Globus pallidus (tissue), 1 donor: ENCODE results near the gene C1QTNF7.

ENCODE experiments used
- DNase-seq: peaks from one replicate; pipeline ENCODE4 v3.0.0-alpha.2; 2015; ENCODE audit warnings: low spot score

The C1QTNF7 gene

GRCh38 chr4:15427701-15428100, at the start of gene C1QTNF7:
Gene C1QTNF7, plus strand, starts transcription at chr4:15428033. Its CDS starts 7,711 bp downstream, at chr4:15435744.
- no peak for DNase-seq

- DNase-seq, result no peak
Measured at GRCh38 chr4:15378062-15378461, 49.8 kb upstream of the C1QTNF7 start.

GRCh38 chr4:15378493-15378892, 49.3 kb upstream of the C1QTNF7 start:
- DNase-seq, result no peak

- DNase-seq, result no peak
Measured at GRCh38 chr4:15381806-15382338, 46.0 kb upstream of the C1QTNF7 start.

GRCh38 chr4:15382669-15383273, 45.1 kb upstream of the C1QTNF7 start:
- DNase-seq, result no peak

GRCh38 chr4:15385515-15385914, 42.3 kb upstream of the C1QTNF7 start:
- no peak for DNase-seq

- DNase-seq, result peak; percentile 25
Measured at GRCh38 chr4:15385928-15386327, 41.9 kb upstream of the C1QTNF7 start.

GRCh38 chr4:15390494-15390893, 37.3 kb upstream of the C1QTNF7 start:
- DNase-seq, result no peak

- no peak for DNase-seq
Measured at GRCh38 chr4:15392053-15392805, 35.6 kb upstream of the C1QTNF7 start.

- no peak for DNase-seq
Measured at GRCh38 chr4:15395311-15395710, 32.5 kb upstream of the C1QTNF7 start.

GRCh38 chr4:15396157-15396800, 31.6 kb upstream of the C1QTNF7 start:
- no peak for DNase-seq

- no peak for DNase-seq
Measured at GRCh38 chr4:15398001-15398400, 29.8 kb upstream of the C1QTNF7 start.

GRCh38 chr4:15398732-15399131, 29.1 kb upstream of the C1QTNF7 start:
- DNase-seq, result no peak

GRCh38 chr4:15400226-15400625, 27.6 kb upstream of the C1QTNF7 start:
- no peak for DNase-seq

- DNase-seq, result peak; percentile 60
Measured at GRCh38 chr4:15400981-15401671, 26.7 kb upstream of the C1QTNF7 start.

GRCh38 chr4:15402146-15402545, 25.7 kb upstream of the C1QTNF7 start:
- DNase-seq, result no peak

GRCh38 chr4:15402974-15403373, 24.9 kb upstream of the C1QTNF7 start:
- no peak for DNase-seq

GRCh38 chr4:15405018-15405417, 22.8 kb upstream of the C1QTNF7 start:
- no peak for DNase-seq

- no peak for DNase-seq
Measured at GRCh38 chr4:15410750-15411149, 17.1 kb upstream of the C1QTNF7 start.

- DNase-seq, result no peak
Measured at GRCh38 chr4:15412461-15412860, 15.4 kb upstream of the C1QTNF7 start.

GRCh38 chr4:15413010-15413622, 14.7 kb upstream of the C1QTNF7 start:
- DNase-seq, result no peak

- no peak for DNase-seq
Measured at GRCh38 chr4:15413623-15414019, 14.2 kb upstream of the C1QTNF7 start.
